Stimulated activated CD8-positive, alpha-beta memory T cell treated with anti-CD3 and anti-CD28 coated beads, Interleukin-15, amount 100 ng/mL, for 48 hours (primary cell): ENCODE measurements around the gene UBE2Q2.

Experiments
- DNase-seq, 2 donors: peaks; one replicate each; pipeline ENCODE4 v3.0.0-alpha.2; 2020; ENCODE audit warnings: low read depth in 2 of 2

The UBE2Q2 gene

GRCh38 chr15:75923756-75924155, 80.5 kb downstream of the UBE2Q2 start:
- no peak for DNase-seq

GRCh38 chr15:75924576-75924975, 81.3 kb downstream of the UBE2Q2 start:
- no peak for DNase-seq

GRCh38 chr15:75925440-75925839, 82.2 kb downstream of the UBE2Q2 start:
- no peak for DNase-seq

- DNase-seq, result no peak
Measured at GRCh38 chr15:75926931-75927330, 83.7 kb downstream of the UBE2Q2 start.

GRCh38 chr15:75927601-75928000, 84.4 kb downstream of the UBE2Q2 start:
- DNase-seq, result no peak

GRCh38 chr15:75928680-75929608, 85.7 kb downstream of the UBE2Q2 start:
- no peak for DNase-seq

- no peak for DNase-seq
Measured at GRCh38 chr15:75929799-75930565, 86.7 kb downstream of the UBE2Q2 start.

GRCh38 chr15:75930866-75931265, 87.6 kb downstream of the UBE2Q2 start:
- DNase-seq, result no peak

GRCh38 chr15:75942464-75942863, 99.2 kb downstream of the UBE2Q2 start:
- no peak for DNase-seq

GRCh38 chr15:75943246-75943645, 100.0 kb downstream of the UBE2Q2 start:
- DNase-seq, result no peak

- DNase-seq, result no peak
Measured at GRCh38 chr15:75943713-75944215, 100.5 kb downstream of the UBE2Q2 start.

GRCh38 chr15:75945953-75946352, 102.7 kb downstream of the UBE2Q2 start:
- DNase-seq, result no peak

- DNase-seq, result no peak
Measured at GRCh38 chr15:75947092-75947491, 103.8 kb downstream of the UBE2Q2 start.

GRCh38 chr15:75948761-75949296, 105.6 kb downstream of the UBE2Q2 start:
- DNase-seq, result no peak
